Endothelial cell of umbilical vein (primary cell): ENCODE measurements around the gene TRMT1. TPM values are rescaled to one million over a fixed set of nuclear protein-coding genes. Genes with fewer than 3 reads are reported as not detected.

ENCODE experiments used
- BruUV-seq: library from RNA; stranded (reverse); fragments of 400-500 nt; replicated peaks from 2 replicates; lab custom pipeline; 2021; lab: Mats Ljungman, UMichigan
- CTCF ChIA-PET: fragments of 300-600, 350-600 bp; sonication (Branson Sonifier 250); formaldehyde crosslinking; loops from one replicate; lab custom pipeline; 2021; ENCODE audit warnings: antibody characterized with exemption, inconsistent platforms; lab: Charles Lee
- POLR2A ChIA-PET: fragments of 300-600, 350-600 bp; sonication (Branson Sonifier 250); formaldehyde crosslinking; loops from one replicate; lab custom pipeline; 2021; ENCODE audit warnings: antibody characterized with exemption, inconsistent platforms; lab: Charles Lee
- DNase-seq: peaks from one replicate; pipeline ENCODE4 v3.0.0-alpha.2; 2011; ENCODE audit warnings: low read depth, low spot score
- FAIRE-seq: peaks from 2 replicates; lab custom pipeline; 2011; peaks lifted over from hg19 to GRCh38; lab: Jason Lieb, UNC
- H2AFZ ChIP-seq: 2 replicates; pipeline ENCODE4 v1.6.0; 2012; ENCODE audit warnings: low read depth, low read length, control low read depth, inconsistent platforms
- H3K27ac ChIP-seq: 2 replicates; pipeline ENCODE4 v1.5.1; 2011; ENCODE audit warnings: low read depth, mild to moderate bottlenecking, control low read depth, low read length, moderate library complexity; ENCODE audit not compliant: insufficient read depth
- H3K27me3 ChIP-seq, 2 experiments: 2 replicates each; pipeline versions ENCODE4 v1.6.0 to v1.6.1; 2011; ENCODE audit warnings: low read length in 2 of 2, mixed read lengths in 1 of 2; ENCODE audit not compliant: control insufficient read depth in 2 of 2, insufficient read depth in 2 of 2
- H3K36me3 ChIP-seq, 2 experiments: 2 replicates in 1 of 2; 3 replicates in 1 of 2; pipeline ENCODE4 v1.5.1; 2011; ENCODE audit warnings: low read length in 2 of 2, mild to moderate bottlenecking in 1 of 2, moderate library complexity in 1 of 2; ENCODE audit not compliant: control insufficient read depth in 2 of 2, insufficient read depth in 2 of 2; ENCODE audit errors: extremely low read depth in 1 of 2
- H3K4me1 ChIP-seq: 3 replicates; pipeline ENCODE4 v1.5.1; 2011; ENCODE audit warnings: mild to moderate bottlenecking, low read length; ENCODE audit not compliant: control insufficient read depth, insufficient read depth; ENCODE audit errors: extremely low read depth
- H3K4me2 ChIP-seq: 2 replicates; pipeline ENCODE4 v1.6.1; 2011; ENCODE audit warnings: low read length, control low read depth, mixed read lengths; ENCODE audit not compliant: insufficient read depth
- H3K4me3 ChIP-seq, 3 experiments: fragments of 200-600 bp in 1 of 3; sonication (generic), shearing (Covaris generic) in 1 of 3; replicated peaks in 1 of 3; 2 replicates each; pipeline ENCODE4 v1.5.1; 2011 to 2016; ENCODE audit warnings: control low read depth in 3 of 3, low read length in 3 of 3, mild to moderate bottlenecking in 2 of 3, inconsistent platforms in 1 of 3, low read depth in 1 of 3, moderate library complexity in 1 of 3; ENCODE audit not compliant: insufficient read depth in 1 of 3
- H3K79me2 ChIP-seq: 2 replicates; pipeline ENCODE4 v1.6.0; 2012; ENCODE audit warnings: low read length, inconsistent platforms; ENCODE audit not compliant: control insufficient read depth, insufficient read depth
- H3K9ac ChIP-seq: replicated peaks from 2 replicates; pipeline ENCODE3; 2011; ENCODE audit warnings: low read length, control low read depth; ENCODE audit not compliant: insufficient read depth; ENCODE audit errors: extremely low read depth
- H3K9me1 ChIP-seq: replicated peaks from 3 replicates; pipeline ENCODE4 v1.6.0; 2011; ENCODE audit warnings: mild to moderate bottlenecking, low read length; ENCODE audit not compliant: control insufficient read depth, insufficient read depth; ENCODE audit errors: extremely low read depth
- H3K9me3 ChIP-seq: replicated peaks from 2 replicates; pipeline ENCODE4 v1.5.1; 2012; ENCODE audit warnings: low read length, inconsistent platforms; ENCODE audit not compliant: control insufficient read depth, insufficient read depth
- H4K20me1 ChIP-seq: replicated peaks from 2 replicates; pipeline ENCODE3; 2011; ENCODE audit warnings: mild to moderate bottlenecking, low read length; ENCODE audit not compliant: control insufficient read depth, insufficient read depth; ENCODE audit errors: extremely low read depth
- EZH2 ChIP-seq: IDR thresholded peaks from 2 replicates; pipeline ENCODE4 v1.6.1; 2012; ENCODE audit warnings: borderline replicate concordance, low read depth, mild to moderate bottlenecking, moderate library complexity, low read length, inconsistent platforms; ENCODE audit not compliant: severe bottlenecking
- JUN ChIP-seq: IDR thresholded peaks from 2 replicates; pipeline ENCODE4 v1.6.1; 2011; ENCODE audit warnings: borderline replicate concordance, low read depth; ENCODE audit not compliant: insufficient read length, insufficient read depth
- MYC ChIP-seq: IDR thresholded peaks from one replicate; pipeline ENCODE4 v1.6.1; 2011; ENCODE audit warnings: mild to moderate bottlenecking, low read depth, low read length
- POLR2A ChIP-seq: IDR thresholded peaks from 2 replicates; pipeline ENCODE4 v1.6.1; 2012; ENCODE audit warnings: low read depth, mild to moderate bottlenecking, control low read depth, low read length
- POLR2AphosphoS5 ChIP-seq: IDR thresholded peaks from 2 replicates; pipeline ENCODE4 v1.6.1; 2012; ENCODE audit warnings: low read depth, mild to moderate bottlenecking, control low read depth, low read length, moderate library complexity; ENCODE audit not compliant: insufficient read depth
- dilution Hi-C: fragments of 300-500 bp; cut with MboI; formaldehyde crosslinking; loops from one replicate; pipeline ENCODE4 v1.15.0; 2019; ENCODE audit warnings: low sequenced_read_pairs; ENCODE audit not compliant: extremely low pct_ligation_motif_present
- intact Hi-C: fragments of 100-400 bp; cut with micrococcal nuclease; formaldehyde crosslinking; loops from one replicate; pipeline ENCODE4 v1.10.0; 2022
- polyA plus RNA-seq, 4 experiments: library from polyadenylated mRNA; depleted of rRNA in 3 of 4; stranded (reverse) in 3 of 4; unstranded in 1 of 4; fragments of >200 nt; gene quantifications; 2 replicates each; pipeline versions ENCODE4 v1.2.1 to v1.2.3, GENCODE V29; 2011 to 2012; ENCODE audit warnings: missing spikeins in 1 of 4
- total RNA-seq: library from RNA; stranded (reverse); gene quantifications from 2 replicates; pipeline ENCODE4 v1.2.3, GENCODE V29; 2021
- TF ChIP-seq, protein P1 (sequence below), 2 donors: IDR thresholded peaks; 1 replicate in 1 of 2; 2 replicates in 1 of 2; pipeline ENCODE4 v1.5.1; 2011; ENCODE audit warnings: low read length in 2 of 2, mild to moderate bottlenecking in 2 of 2, moderate library complexity in 2 of 2, control low read depth in 1 of 2, inconsistent platforms in 1 of 2, low read depth in 1 of 2; ENCODE audit not compliant: insufficient read depth in 1 of 2; ENCODE audit errors: extremely low read depth in 1 of 2

Gene TRMT1
- total and polyA plus RNA-seq, 2 donors (not counting 3 experiments of a cell fraction or from before 2014, with no cell fraction given): 46.3 to 53.0 TPM

DNA sequence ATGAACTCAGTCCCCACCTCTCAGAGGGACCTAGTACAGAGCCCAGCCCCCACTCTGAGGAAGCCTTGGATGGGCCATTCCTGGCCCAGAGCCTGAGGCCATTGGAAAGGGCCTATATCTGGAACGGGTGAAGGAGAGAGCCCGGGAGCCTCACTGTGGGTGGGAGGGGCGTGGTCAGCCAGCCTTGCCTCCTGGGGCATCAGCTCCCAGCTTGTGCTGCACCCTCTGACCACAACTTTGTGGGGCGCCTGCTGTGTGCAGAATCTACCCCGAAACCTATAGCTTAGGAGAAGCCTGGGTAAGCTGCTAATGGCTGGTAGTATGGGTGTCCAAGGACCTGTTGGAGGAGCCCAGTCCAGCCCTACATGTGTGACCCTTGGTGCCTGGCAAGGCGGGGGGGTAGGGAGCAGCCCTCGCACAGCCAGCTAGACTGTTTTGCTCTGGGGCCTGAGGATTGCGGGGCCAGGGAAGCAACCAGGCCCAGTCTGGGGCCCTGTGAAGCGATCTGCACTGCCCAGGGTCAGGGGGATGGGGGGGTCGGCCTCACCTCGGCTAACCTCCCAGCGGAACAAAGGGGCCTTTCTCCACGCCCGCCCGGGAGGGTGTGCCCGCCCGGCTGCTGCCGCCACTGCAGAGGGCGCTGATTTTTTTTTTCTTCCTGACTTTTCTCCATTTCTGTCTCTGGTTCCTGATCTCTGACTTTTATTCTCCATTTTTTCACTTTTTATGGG is 56.1 kb downstream of the TRMT1 start:
- Histone ChIP-seq H3K4me2 (peak overlapping the region; percentile 74), H2AFZ (peak overlapping the region; percentile 83), H3K79me2 (no peaks in the 10 kb centered on the region), H3K27me3 (no peaks in the 10 kb centered on the region), H3K9me1 (no peaks in the 10 kb centered on the region), H4K20me1 (no peaks in the 10 kb centered on the region), H3K4me1 (peaks cover 32% of the 10 kb centered on the region), H3K9ac (no peak overlapping the region), H3K9me3 (no peaks in the 10 kb centered on the region), H3K36me3 (no peaks in the 10 kb centered on the region), H3K4me3 (no peak overlapping the region), H3K27ac (no peak overlapping the region)
- dilution Hi-C loops: no loop called here
- intact Hi-C loops: loop anchor here (5.0 kb wide), 1 partner anchor 38 kb away; no protein-coding TSS in a partner anchor
- FAIRE-seq (no peak), DNase-seq (no peak)
- TF ChIP-seq, protein P1, sequence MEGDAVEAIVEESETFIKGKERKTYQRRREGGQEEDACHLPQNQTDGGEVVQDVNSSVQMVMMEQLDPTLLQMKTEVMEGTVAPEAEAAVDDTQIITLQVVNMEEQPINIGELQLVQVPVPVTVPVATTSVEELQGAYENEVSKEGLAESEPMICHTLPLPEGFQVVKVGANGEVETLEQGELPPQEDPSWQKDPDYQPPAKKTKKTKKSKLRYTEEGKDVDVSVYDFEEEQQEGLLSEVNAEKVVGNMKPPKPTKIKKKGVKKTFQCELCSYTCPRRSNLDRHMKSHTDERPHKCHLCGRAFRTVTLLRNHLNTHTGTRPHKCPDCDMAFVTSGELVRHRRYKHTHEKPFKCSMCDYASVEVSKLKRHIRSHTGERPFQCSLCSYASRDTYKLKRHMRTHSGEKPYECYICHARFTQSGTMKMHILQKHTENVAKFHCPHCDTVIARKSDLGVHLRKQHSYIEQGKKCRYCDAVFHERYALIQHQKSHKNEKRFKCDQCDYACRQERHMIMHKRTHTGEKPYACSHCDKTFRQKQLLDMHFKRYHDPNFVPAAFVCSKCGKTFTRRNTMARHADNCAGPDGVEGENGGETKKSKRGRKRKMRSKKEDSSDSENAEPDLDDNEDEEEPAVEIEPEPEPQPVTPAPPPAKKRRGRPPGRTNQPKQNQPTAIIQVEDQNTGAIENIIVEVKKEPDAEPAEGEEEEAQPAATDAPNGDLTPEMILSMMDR (IDR thresholded peaks at IDR 0.05; ENCODE audit: extremely low read depth in 1 of 2, insufficient read depth in 1 of 2, low read depth in 1 of 2, low read length in 2 of 2): no peak
- TF ChIP-seq JUN: no peak
- no peak for TF ChIP-seq POLR2AphosphoS5
- TF ChIP-seq MYC: no peak
- no peak for TF ChIP-seq EZH2
- TF ChIP-seq POLR2A: no peak
- ChIA-PET POLR2A (interaction anchor here (1.2 to 1.4 kb wide), 4 partner anchors 33 to 40 kb away, joined by 3 to 8 read pairs (median 4); no protein-coding TSS in a partner anchor), CTCF (interaction anchor here (0.5 to 15.7 kb wide), 32 partner anchors 9 to 1018 kb away, joined by 3 to 463 read pairs (median 9); partner anchors contain the start of gene NFIX)
- BruUV-seq: no TSS peak
